GM12878 (cell line): ENCODE data around the gene NEURL3.

Experiments used
- LARP7 ChIP-seq: fragments of 450-650 bp; IDR thresholded peaks from 2 replicates; pipeline ENCODE4 v1.6.1; 2017; ENCODE audit warnings: mild to moderate bottlenecking
- MAX ChIP-seq: IDR thresholded peaks from 2 replicates; pipeline ENCODE4 v1.6.1; 2012; ENCODE audit warnings: low read depth, low read length, improper control_type of control experiment
- REST ChIP-seq: IDR thresholded peaks from 2 replicates; pipeline ENCODE4 v1.6.1; 2012; ENCODE audit warnings: mild to moderate bottlenecking, low read depth, low read length
- TCF7 ChIP-seq: IDR thresholded peaks from 2 replicates; pipeline ENCODE4 v1.6.1; 2014; ENCODE audit warnings: antibody characterized with exemption, borderline replicate concordance
- USF2 ChIP-seq: IDR thresholded peaks from 2 replicates; pipeline ENCODE4 v1.6.1; 2011; ENCODE audit warnings: low read depth, low read length, improper control_type of control experiment, borderline replicate concordance
- TF ChIP-seq, protein P1 (sequence below): fragments of 450-650 bp; IDR thresholded peaks from 2 replicates; pipeline ENCODE4 v1.6.1; 2016; ENCODE audit warnings: mild to moderate bottlenecking
- TF ChIP-seq, protein P2 (sequence below): fragments of 450-650 bp; IDR thresholded peaks from 2 replicates; pipeline ENCODE4 v1.6.1; 2017; ENCODE audit warnings: mild to moderate bottlenecking
- TF ChIP-seq, protein P3 (sequence below), 3 experiments: IDR thresholded peaks in 2 of 3; conservative IDR thresholded peaks in 1 of 3; 2 replicates each; pipeline ENCODE4 v1.5.1; 2011; ENCODE audit warnings: low read depth in 3 of 3, low read length in 3 of 3, mild to moderate bottlenecking in 3 of 3, control low read depth in 2 of 3, moderate library complexity in 2 of 3, inconsistent platforms in 1 of 3, mixed read lengths in 1 of 3; ENCODE audit not compliant: control insufficient read depth in 2 of 3, insufficient read depth in 1 of 3; ENCODE audit errors: extremely low read depth in 1 of 3

DNA sequence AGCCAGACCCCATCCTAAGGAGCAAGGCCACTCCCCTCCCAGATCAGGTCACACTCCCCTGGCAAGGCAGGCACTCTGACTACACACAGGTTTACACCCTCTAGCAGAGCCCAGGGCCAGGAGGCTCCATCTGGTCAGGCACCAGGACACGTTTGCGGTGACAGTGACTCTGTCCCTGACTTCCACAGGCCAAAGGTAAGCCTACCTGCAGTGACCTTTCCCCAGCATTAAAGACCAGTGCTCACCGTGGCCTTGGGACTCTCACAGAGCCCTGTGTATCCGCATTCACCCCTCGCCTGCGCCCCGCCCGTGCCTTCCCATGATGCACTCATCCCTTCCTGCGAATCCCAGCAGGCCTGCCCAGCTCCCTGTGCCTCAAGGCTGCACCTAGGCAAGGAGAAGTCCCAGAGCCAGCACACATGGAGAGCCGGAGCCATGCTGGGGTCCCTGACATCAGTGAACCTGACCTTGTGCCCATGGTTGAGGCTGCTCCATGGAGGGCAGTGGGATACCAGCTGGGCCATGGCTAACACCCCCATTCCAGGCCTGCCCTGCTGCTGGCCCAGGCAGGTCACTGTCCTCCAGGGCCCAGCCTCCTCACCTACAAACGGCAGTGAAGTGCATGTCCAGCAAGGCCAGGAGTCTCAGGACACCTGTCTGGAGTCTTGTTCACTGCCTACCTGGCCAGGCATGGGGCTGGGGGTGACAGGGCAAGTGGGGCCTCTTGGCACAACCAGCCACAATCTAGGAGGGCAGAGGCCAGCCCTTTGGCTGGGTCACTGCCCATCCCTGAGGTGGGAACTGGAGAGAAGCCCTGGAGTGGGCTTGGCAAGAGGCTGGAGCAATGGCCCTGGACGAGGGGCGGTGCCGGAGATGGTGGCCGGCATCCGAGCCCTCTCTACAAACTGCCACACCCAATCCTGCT, 3.0 kb downstream of the NEURL3 start:
- TF ChIP-seq, protein P1, sequence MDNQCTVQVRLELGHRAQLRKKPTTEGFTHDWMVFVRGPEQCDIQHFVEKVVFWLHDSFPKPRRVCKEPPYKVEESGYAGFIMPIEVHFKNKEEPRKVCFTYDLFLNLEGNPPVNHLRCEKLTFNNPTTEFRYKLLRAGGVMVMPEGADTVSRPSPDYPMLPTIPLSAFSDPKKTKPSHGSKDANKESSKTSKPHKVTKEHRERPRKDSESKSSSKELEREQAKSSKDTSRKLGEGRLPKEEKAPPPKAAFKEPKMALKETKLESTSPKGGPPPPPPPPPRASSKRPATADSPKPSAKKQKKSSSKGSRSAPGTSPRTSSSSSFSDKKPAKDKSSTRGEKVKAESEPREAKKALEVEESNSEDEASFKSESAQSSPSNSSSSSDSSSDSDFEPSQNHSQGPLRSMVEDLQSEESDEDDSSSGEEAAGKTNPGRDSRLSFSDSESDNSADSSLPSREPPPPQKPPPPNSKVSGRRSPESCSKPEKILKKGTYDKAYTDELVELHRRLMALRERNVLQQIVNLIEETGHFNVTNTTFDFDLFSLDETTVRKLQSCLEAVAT: no peak
- TF ChIP-seq, protein P2, sequence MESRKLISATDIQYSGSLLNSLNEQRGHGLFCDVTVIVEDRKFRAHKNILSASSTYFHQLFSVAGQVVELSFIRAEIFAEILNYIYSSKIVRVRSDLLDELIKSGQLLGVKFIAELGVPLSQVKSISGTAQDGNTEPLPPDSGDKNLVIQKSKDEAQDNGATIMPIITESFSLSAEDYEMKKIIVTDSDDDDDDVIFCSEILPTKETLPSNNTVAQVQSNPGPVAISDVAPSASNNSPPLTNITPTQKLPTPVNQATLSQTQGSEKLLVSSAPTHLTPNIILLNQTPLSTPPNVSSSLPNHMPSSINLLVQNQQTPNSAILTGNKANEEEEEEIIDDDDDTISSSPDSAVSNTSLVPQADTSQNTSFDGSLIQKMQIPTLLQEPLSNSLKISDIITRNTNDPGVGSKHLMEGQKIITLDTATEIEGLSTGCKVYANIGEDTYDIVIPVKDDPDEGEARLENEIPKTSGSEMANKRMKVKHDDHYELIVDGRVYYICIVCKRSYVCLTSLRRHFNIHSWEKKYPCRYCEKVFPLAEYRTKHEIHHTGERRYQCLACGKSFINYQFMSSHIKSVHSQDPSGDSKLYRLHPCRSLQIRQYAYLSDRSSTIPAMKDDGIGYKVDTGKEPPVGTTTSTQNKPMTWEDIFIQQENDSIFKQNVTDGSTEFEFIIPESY: no peak
- TF ChIP-seq MAX (no peak), REST (no peak), LARP7 (no peak), TCF7 (no peak), USF2 (no peak)
- TF ChIP-seq, protein P3, sequence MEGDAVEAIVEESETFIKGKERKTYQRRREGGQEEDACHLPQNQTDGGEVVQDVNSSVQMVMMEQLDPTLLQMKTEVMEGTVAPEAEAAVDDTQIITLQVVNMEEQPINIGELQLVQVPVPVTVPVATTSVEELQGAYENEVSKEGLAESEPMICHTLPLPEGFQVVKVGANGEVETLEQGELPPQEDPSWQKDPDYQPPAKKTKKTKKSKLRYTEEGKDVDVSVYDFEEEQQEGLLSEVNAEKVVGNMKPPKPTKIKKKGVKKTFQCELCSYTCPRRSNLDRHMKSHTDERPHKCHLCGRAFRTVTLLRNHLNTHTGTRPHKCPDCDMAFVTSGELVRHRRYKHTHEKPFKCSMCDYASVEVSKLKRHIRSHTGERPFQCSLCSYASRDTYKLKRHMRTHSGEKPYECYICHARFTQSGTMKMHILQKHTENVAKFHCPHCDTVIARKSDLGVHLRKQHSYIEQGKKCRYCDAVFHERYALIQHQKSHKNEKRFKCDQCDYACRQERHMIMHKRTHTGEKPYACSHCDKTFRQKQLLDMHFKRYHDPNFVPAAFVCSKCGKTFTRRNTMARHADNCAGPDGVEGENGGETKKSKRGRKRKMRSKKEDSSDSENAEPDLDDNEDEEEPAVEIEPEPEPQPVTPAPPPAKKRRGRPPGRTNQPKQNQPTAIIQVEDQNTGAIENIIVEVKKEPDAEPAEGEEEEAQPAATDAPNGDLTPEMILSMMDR (IDR thresholded peaks at IDR 0.05 in 2 of 3, conservative IDR thresholded peaks at IDR 0.05 in 1 of 3; ENCODE audit: control insufficient read depth in 2 of 3, extremely low read depth in 1 of 3, insufficient read depth in 1 of 3, low read depth in 3 of 3, low read length in 3 of 3): no peak
